ENCODE measurements around the gene ZMYND12.
A peak's percentile ranks its signal among the peaks of the same experiment; 100 is the strongest.
"Not testable (repeated sequence)": the region's sequence is repeated elsewhere in the genome, so short reads cannot be mapped to it uniquely, and the experiment has no call there.

The ZMYND12 gene

GRCh38 chr1:42456010-42456753, at the start of gene ZMYND12, which contains the start of gene PPCS:
ZMYND12 (minus strand) TSS chr1:42456022; CDS start chr1:42455997, 25 bp downstream.
PPCS (plus strand) TSS chr1:42456543; CDS start chr1:42456566, 23 bp downstream.
- peak within 1 kb of the TSS; percentile 89 for H3K27ac ChIP-seq
- TF ChIP-seq CTCF (conservative IDR thresholded peaks at IDR 0.05), result no peak

GRCh38 chr1:42504535-42505128, 48.8 kb upstream of the ZMYND12 start:
- TF ChIP-seq CTCF (conservative IDR thresholded peaks at IDR 0.05), result no peak
- H3K27ac ChIP-seq, result no peak overlapping the region

- not testable (repeated sequence) for H3K27ac ChIP-seq
These were observed 46.2 kb upstream of the ZMYND12 start for GRCh38 chr1:42502031-42502430.

- no peak overlapping the region for H3K27ac ChIP-seq
- TF ChIP-seq CTCF (conservative IDR thresholded peaks at IDR 0.05), result no peak
These were observed 34.4 kb upstream of the ZMYND12 start for GRCh38 chr1:42490237-42490636.

- no peak overlapping the region for H3K27ac ChIP-seq
- no peak for TF ChIP-seq CTCF (conservative IDR thresholded peaks at IDR 0.05)
These were observed 28.6 kb upstream of the ZMYND12 start for GRCh38 chr1:42484382-42484781.

GRCh38 chr1:42482635-42483153, 26.9 kb upstream of the ZMYND12 start:
- no peak for TF ChIP-seq CTCF (conservative IDR thresholded peaks at IDR 0.05)
- H3K27ac ChIP-seq, result no peak overlapping the region

GRCh38 chr1:42480921-42481320, 25.1 kb upstream of the ZMYND12 start:
- TF ChIP-seq CTCF (conservative IDR thresholded peaks at IDR 0.05), result no peak
- no peak overlapping the region for H3K27ac ChIP-seq

- TF ChIP-seq CTCF (conservative IDR thresholded peaks at IDR 0.05), result no peak
- no peak overlapping the region for H3K27ac ChIP-seq
These were observed 23.8 kb upstream of the ZMYND12 start for GRCh38 chr1:42479621-42480020.

Data from VCaP (cell line).